ENCODE results near the gene RAC3.

RAC3 gene

DNA sequence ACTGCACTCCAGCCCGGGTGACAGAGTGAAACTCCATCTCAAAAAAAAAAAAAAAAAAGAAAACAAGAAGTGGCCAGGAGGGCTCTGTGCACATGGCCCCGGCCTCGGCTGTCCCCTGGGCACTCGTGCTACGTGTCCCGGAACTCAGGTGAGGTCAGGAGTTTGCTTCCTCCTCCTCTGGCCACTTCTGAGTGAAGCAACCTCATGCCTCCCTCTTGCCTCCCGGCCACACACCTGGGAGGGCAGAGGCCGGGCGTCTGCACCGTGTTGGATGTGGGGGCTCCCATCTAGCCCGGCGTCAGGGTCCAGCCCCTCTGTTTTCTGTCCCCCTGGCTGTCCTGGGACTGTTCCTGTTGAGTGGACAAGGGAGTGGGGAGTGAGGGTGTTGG, 31.9 kb upstream of the RAC3 start:
- no peak for DNase-seq (ENCODE audit: low spot score)

DNA sequence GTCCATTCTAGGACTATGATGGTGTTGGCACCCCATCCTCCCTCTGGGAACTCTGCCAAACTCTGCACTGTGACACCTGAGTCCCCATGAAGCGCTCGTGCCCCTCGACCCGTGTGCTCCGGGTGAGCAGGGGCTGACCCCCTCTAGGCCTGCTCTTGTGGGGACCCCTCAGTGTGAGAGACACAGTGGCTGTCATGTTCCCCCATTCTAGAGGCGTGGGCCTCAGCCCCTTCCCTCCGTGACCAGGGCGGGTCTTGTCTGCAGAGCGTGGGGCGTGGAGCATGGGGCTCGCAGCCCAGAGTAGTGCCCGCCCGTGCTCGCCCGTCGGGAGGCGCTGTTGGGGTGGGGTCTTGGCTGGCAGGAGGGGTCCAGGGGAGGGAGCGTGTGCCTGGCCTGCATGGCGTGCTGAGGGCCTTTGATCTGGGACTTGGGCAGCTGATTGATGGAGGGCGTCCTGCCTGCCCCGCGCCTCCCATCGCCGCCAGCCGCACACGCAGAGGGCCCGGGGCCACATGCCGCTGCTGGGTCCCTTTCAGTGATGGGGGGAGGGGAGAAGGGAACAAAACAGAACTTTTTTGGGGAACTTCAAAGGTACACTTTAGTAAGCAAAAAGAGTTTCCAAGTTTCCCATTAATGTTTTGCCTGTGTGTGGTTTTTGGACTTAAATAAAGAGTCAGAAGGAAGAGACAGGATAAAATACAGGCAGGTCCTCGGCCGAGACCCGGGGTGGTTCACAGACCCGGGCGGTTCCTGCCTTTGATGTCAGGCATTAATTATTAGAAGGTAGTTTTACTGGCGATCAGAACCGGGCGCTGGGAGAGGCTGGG, 31.3 kb upstream of the RAC3 start:
- DNase-seq (ENCODE audit: low spot score) = no peak

DNA sequence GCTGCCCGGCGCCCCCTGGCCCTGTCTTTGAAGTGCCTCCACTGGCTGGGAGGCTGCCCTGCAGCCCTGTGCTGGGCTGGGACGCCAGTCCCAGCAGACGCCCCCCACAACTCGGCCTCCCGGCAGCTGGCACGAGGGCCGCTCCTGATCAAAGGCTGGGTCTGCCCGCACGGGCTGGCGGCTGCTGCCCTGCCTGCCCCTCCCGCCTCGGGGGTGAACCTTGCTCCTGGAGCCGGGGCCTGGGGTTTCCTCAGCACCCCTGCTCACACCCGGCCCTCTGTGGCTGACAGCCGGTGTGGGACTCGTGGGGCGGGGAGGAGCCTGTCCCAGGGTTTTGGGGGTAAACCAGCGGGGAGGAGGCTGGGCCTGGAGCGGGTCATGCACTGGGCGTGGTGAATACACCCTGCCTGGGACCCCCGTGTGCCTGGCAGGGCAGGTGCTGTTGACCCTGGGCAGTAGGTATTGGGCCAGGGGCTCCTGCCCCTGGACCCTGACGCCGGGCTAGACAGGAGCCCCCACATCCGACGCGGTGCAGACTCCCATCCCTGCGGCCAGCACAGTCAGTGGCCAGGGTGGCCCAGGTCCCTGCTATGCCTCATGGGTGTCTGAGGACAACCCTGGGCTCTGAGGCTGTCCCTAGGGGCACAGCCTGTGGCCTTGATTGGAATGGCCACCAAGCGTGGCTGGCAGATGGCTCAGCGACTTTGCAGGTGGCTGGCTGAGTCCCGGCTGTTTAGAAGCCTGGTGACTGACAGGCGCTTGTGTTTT, 30.5 kb upstream of the RAC3 start:
- DNase-seq (ENCODE audit: low spot score) = no peak

DNA sequence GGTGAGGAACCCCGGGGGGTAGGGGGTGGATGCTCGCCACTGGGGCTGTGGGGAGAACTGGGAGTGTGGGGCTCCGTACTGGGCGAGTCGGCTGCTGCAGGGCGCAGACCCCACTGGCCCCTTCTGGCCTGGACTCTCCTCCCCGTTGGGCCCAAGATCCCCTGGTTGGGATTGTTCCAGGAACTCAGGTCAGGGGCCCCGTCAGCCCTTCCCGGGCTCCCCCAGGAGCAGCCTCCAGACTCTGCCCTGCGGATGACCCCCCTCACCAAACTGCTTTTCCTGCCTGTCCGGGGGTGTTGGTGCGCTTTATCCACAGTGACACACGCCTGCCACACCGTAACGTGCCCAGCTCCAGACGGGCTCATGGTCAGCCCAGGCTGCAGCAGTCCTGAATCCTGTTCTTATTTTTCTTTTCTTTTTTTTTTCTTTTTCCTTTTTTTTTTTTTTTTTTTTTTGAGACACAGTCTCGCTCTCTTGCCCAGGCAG, 29.9 kb upstream of the RAC3 start:
- no peak for DNase-seq (ENCODE audit: low spot score)

DNA sequence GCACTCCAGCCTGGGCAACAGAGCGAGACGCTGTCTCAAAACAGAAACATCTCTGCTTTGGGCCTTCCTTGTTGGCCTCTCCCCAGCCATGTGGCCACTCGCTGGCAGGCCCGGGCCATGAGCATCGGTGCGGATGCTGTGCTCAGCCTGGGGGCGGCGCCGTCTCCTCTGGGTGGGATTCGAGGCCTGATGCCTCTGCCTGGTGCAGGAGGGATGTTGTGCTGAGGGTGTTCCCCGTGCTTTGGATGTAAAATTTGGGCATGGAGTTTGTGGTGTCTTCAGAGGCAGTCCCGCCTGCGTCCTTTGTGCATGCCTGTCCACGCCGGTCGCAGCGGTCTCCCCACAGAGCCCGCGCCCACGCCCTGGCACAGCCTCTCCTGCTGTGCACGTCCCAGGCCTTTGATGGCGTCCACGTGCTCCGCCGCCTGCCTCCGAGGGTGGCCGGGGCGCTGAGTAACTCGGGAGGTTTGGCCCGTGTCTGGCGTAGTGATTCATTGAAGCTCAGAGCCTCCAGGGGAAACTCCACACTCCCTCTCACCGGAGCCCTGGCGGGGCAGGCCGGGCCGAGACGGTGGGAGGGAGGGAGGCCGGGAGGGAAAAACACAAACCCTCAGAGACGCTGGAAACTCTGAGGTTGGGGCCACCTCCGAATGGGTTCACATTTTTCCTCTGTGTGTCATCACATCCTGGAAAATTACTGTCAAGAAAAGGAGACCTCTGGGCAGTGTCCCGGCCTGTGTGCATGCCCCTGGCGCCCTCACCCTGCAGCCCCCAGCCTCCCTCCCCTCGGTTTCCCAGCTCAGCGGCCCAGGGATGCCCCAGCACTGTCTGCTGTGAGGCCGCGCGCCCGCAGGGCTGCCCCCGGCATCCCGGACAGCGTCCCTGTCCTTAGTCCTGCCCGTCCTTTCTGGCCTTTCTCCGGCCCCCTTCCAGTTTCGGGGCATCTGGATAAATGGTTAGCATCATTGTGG, 27.8 kb upstream of the RAC3 start:
- DNase-seq (ENCODE audit: low spot score) = no peak

DNA sequence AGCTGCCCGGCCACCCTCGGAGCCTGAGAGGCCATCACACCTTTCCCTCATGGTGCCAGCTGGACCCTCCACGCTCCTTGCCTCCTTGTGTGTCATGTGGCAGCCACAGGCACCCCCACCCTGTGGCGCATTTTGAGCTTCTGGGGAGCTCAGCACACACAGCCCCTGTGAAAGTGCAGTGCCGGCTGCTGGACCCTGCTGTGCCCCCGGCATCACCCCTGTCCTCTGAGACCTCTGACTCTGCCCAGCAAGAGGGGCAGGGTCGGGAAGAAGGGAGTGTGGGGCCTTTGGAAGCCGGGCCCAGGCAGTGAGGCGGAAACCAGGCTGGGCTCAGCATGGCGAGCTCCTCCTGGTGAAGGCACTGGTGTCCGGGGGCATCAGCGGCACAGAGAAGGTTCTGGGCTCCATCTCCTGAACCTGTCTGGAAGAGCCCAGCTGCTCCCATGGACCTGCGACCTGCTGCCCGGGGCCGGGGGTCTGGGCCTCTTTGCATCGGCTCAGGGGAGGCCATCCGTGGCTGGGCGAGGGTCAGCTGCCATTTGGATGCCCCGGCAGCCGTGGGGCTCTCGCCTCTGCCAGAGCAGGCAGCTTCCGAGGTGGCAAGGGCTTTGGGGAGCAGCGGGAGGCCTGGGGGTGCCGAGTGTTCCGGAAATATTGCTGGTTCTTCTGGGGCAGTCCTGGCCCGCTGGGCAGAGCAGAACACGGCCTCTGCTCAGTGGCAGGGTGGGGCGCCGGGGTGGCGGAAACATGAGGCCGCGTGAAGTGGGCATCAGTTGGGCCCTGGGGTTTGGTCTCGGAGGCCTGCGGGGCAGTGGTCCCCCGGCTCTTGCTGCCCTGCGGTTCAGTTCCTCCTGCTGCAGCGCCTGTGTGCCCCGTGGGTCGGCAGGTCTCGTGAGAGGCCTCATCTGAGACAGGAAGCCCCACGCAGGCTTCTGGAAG, 26.7 kb upstream of the RAC3 start:
- DNase-seq (ENCODE audit: low spot score) = no peak

DNA sequence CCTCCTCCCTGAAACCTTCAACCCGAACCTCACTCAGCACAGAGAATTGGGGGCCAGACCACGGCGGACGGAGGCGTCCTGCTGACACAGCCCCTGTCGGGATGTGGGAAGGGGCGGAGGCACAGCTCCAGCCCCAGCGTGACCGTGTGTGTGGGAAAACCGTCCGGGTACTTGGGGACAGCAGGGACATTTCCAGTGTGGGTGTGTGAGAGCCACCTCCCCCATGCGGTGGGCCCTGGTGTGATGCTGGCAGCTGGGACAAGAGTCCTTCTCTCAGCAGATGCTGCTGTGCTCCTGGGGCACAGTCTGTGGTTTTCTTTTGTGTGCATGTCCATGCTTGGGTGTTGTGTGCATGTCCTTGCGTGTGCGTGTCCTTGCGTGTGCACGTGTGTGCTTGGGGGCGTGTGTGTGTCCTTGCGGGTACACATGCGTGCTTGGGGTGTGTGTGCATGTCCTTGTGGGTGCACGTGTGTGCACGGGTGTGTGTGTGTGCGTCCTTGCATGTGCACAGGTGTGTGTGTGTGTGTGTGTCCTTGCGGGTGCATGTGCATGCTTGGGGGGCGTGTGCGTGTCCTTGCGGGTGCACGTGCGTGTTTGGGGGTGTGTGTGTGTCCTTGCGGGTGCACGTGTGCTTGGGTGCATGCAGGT, 25.7 kb upstream of the RAC3 start:
- DNase-seq (ENCODE audit: low spot score) = no peak

DNA sequence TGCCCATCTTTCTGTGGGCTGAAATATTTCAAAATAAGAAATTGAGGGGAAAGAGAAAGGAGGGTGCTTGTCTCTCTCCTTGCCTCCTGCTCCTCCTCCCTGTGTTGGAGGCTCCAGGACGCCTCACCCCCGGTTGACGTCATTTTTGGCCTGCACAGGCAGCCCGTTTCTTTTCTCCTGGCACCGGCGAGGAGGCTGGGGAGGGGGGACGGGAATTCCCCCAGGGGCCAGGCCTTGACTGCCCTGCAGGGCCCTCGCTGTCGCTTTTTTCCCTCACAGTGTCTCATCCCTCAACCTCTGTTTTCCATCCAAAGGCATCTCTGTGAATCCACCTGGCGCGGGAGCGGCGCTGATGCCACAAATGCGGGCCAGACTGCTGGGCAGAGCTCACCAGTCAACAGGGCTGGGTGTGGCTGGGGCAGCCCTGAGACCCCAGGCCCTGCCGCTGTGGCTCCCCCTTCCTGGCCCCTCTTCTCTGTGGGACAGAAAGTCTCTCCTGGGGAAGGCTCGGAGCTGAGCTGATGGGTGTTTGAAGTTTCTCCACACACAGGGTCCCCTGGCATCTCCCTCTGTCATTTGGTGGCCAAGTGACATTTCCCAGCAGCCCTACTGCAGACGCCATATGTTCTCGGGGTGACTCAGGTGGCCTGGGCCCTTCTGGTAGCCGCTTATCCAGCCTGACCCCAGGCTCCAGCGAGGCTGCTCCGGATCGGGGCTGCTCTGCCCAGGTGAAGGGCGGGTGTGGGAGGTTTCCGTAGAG, 24.8 kb upstream of the RAC3 start:
- no peak for DNase-seq (ENCODE audit: low spot score)

DNA sequence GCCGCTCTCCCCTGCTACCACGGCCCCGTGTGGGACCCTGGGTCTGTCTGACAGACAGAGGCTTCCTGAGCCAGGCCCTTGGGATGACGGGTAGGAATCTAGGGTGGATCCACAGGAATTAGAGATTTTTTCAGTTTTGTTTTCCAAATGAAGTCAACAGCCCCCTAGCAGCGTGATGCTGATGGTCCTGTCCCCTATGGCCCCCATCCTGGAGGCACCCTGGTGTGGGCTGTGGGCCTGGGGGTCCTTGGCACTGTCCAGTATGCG, 24.3 kb upstream of the RAC3 start:
- no peak for DNase-seq (ENCODE audit: low spot score)

DNA sequence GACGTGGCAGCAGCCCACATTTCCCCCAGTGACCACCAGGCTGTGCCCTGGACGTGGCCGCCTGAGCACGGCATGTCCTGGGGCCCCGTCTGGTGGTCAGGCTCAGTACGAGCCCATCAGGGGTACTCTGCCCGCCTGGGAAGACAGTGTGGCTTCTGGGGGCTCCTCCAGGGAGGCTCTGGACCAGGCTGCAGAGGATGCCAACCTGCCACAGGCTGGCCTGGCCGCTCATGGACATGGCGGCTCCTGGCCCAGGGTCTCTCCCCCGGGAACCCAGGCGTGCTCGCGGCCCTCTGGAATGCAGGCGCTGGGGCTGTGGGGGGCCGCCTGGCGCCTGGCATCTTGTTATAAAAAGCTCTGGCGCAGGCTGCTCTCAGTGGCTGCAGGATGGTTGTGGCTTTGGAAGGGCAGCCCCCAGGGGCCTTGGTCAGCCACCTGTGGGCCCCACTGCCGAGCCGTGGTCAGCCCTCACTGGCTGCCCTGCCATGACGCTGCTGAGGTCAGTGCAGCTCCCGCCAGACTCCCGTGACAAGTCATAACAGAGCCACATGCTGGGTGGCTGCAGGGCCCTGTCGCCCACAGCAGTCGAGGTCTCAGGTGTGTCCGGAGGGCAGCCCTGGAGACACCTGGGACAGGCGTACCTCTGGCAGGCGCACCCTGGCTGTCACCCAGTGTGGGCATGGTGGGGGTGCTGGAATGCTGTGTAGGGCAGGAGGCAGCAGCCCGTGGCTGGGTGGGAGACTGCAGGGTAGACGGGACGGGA, 23.8 kb upstream of the RAC3 start:
- DNase-seq (ENCODE audit: low spot score) = no peak

DNA sequence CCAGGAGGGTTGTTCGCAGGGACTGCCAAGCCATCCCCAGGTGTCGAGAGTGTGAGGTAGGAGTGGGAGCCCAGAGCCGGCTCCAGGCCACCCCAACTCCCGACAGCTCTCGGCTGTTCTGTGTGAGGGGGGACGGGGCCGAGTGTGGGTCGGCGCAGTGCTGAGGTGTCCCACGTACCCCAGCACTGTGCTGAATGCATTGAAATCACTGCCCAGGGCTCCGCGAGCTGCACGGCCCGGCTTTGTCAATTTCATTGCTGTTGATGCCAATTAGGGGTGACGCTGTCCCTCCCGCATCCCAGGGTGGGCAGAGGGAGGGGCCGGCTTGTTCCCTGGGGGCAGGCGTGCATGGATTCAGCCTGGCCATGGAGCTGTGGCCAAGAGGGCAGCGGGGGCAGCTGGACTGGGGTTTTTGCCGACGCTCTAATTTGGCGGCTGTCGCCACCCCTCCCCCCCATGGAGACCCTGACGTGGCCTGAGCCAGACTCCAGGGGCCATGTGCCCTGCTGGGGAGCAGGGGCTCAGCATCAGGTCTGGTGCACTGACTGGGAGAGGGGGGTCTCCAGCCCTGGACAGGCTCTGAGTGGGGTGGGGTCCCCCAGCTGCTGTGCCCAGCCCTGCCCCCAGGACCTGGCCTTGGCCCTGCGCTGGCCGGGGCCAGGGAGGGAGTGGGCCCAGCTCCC, 23.1 kb upstream of the RAC3 start:
- no peak for DNase-seq (ENCODE audit: low spot score)

DNA sequence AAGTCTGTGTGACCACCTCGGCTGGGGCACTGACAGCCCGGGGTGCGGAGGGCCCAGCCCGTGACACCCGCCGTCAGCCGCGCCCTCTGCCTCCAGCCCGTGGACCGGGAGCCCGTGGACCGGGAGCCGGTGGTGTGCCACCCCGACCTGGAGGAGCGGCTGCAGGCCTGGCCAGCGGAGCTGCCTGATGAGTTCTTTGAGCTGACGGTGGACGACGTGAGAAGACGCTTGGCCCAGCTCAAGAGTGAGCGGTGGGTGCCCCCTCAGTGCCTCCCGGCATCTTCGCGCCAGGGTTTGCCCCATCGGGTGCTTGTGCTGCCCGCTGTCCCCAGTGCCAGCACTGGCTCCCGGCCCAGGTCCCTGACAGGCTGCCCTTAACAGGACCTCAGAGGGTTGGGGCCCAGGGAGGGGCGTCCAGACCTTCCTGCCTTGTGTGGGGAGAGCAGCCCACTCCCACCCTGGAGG, 22.5 kb upstream of the RAC3 start:
- DNase-seq (ENCODE audit: low spot score) = no peak

DNA sequence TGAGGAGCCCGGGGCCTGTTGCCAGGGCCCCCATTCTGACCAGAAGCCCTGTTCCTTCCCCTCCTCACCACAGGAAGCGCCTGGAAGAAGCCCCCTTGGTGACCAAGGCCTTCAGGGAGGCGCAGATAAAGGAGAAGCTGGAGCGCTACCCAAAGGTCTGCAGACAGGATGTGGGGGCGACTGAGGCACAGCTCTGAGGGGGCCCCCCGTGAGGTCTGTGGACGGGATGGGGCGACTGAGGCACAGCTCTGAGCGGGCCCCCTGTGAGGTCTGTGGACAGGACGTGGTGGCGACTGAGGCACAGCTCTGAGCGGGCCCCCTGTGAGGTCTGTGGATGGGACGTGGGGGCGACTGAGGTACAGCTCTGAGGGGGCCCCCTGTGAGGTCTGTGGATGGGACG, 22.1 kb upstream of the RAC3 start:
- DNase-seq (ENCODE audit: low spot score) = no peak

DNA sequence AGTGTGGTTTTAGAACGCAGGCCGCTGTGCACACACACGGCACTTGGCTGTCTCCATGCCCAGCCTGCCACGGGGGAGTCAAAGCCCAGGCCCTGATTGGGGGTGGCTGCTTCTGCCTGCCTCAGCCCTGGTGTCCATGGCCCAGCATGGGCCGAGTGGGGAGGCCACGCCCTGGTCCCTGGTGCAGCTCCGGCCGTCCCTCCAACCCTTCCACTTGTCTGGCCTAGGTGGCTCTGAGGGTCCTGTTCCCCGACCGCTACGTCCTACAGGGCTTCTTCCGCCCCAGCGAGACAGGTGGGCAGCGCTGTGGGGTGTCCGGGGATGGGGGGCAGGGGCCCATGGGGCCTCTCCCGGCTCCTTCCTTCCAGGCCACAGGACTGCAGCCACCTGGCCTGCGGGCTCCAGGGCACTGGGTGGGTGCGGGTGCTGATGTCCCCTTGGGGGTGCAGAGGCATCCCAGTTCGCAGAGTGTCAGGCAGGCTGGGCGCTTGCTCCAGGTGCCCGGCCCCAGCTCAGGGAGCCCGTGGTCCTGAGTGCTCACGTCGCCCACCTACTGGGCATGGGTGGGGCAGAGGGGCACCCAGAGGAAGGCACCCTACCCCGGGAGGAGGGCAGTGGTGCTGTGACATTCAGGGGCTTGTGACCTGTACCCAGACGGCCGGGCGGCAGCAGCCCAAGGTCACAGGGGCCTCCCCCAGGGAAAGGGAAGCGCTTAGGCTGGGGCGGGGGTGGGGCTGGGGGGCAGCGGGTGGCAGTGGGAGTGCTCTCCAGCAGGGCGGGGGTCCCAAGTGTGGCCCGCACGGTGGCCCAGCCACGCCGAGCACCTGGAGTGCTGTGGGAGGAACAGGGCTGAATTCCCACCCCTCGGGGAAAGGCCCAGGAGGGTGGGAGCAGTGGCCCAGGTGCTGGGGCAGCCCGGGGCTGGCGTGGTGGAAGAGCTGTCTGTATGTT, 20.6 kb upstream of the RAC3 start:
- DNase-seq (ENCODE audit: low spot score) = no peak

DNA sequence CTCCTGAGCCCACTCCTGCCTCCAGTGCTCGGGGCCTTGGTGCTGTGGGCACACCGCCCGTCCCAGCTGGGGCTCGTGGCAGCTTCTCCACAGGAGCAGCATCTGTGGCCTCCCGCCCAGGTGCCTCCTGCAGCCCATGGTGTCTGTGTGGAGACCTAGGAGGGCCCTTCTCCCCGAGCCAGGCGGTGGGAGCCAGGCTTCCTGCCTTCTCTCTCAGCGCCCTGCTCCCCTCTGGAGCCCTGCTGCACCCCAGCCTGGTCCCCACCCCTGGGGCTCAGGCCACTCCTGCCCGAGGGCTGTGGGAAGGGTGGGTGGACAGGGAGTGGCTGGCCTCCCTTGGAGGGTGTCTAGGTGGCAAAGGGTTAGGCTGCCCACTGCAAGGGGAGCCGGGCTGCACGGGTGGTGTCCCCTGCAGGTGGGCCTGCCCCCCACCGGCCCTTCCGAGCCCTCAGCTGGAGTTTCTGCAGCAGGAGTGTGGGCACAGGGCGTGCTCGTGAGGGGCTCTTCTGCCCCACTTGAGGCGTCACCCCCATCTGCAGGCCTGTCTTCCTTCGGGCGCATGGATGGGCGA, 19.8 kb upstream of the RAC3 start:
- no peak for DNase-seq (ENCODE audit: low spot score)

DNA sequence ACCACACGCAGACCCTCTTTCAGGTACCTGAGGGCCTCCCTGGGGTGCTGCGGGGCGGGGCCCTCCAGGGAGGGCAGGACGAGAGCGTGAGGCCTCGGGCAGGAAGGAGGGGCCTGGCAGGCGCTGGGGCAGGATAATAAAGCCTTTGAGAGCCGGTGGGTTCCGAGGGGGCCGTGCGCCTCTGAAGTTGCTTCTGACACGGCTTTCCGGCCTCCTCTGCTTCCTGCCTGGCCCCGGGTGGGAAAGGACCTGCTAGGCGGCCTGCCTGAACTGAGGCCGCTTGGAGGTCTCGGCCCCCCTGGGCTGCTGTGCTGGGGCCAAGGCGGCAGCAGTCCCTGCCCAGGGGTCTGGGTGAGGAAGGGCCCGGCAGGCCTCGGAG, 19.2 kb upstream of the RAC3 start:
- no peak for DNase-seq (ENCODE audit: low spot score)

DNA sequence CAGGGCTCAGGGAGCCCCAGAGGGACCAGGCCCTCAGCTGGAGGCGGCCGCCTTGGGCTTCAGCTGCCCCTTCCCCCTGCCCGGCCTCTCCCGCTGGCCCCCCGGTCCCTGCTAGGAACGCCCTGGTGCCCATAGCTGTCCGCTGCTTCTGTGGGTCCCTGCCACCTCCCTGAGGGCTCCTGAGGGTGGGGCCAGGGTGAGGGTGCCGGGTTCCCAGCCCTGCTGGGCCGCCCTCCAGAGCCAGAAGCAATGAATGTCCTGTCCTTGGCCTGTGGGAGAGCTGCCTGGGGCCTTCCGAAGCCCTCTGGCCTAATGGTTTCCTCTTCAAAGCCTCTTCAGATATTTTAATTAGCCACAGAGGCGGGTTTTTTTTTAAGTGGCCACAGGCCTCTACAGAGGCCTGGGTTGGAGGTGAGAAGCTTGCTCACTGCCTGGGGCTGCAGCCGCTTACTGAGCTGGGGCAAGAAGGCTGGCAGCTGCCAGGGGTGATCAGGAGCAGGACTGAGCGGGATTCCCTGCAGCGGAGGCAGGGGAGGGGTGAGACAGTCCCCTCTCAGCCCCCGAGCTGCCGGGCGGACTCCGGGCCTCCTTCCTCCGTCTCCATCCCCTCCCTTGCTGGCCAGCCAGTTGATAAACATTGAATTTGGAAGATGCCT, 18.7 kb upstream of the RAC3 start:
- no peak for DNase-seq (ENCODE audit: low spot score)
